ENCODE measurements around the gene KRTAP12-2. TPM values are rescaled to one million over a fixed set of nuclear protein-coding genes. Genes with fewer than 3 reads are reported as not detected.
"Not testable (repeated sequence)": the region's sequence is repeated elsewhere in the genome, so short reads cannot be mapped to it uniquely, and the experiment has no call there.

Gene KRTAP12-2
- total RNA-seq, 1 donor from 2014 or later: not detected

DNA sequence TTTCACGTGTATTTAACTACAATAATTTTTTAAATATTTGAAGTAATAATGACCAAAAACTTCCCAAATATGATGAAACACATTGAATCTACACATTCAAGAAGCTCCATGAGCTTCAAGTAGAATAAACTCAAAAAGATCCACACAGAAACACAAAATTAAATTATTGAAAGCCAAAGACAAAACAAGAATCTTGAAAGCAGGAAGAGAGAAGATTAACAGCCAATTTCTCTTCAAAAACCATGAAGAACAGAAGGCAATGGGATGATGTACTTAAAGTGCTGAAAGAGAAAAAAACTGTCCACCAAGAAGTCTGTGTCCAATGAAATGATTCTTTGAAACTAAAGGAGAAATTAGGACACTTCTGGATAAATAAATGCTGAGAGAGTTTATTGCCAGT is 34.7 kb downstream of the KRTAP12-2 start:
- DNase-seq (ENCODE audit: low spot score): no peak

DNA sequence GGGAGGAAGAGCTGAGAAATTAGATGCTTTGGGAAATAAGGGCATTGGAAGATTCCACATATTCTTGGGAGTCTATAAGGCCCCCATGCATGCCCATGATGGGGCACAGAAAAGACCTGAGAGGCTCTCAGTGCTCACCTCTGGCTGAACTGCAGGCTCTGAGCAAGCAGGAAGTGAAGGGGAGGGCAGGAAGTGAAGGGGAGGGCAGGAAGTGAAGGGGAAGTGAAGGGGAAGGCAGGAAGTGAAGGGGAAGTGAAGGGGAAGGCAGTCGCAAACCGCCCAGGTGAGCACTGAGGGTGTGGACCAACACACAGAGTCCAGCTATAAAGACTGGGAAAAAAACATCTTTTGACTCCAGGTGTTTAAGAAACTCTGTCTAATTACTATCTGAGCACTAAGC is 36.3 kb downstream of the KRTAP12-2 start:
- DNase-seq (ENCODE audit: low spot score): no peak

DNA sequence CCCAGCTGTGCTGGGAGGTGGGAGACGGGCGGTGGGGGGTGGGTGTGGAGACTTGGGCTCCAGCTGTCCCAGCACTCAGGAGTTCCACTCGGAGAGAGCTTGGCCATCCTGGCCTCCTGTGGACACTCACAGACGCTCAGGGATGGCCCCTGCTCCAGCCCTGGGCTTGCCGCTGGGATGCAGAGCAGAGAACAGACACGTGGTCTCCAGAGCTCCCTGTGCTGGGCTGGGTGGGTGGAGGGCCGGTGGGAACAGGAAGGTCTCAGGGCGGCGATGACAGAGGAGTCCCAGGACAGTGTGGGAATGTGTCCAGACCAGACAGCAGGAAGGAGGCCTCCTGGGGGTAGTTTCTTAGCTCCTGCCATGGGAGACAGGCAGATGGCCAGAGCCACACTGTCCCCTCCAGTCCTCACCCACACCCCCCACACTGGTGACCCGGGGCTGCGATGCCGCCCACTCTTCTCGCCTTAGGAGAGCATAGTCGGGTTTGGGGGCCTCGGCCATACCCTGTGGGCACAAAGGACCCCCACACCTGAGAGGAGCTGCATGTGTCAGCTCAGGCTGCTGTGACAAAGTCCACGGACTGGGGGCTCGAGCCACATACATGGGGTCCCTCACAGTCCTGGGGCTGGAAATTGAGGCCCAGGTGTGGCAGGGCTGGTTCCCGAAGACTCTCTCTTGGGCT is 37.9 kb downstream of the KRTAP12-2 start:
- DNase-seq (ENCODE audit: low spot score): no peak

DNA sequence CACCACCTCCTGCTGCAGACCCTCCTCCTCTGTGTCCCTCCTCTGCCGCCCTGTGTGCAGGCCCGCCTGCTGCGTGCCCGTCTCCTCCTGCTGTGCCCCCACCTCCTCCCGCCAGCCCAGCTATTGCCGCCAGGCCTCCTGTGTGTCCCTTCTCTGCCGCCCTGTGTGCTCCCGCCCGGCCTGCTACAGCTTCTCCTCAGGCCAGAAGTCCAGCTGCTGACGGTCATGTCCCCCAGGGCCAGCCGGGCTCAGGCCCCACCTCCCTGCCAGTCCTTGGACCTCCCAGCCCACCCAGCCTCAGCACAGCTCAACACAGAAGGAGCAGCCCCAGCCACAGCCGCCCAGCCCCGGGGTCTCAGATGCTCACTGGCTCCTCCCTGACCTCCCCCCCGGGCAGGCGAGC is 38.9 kb downstream of the KRTAP12-2 start:
- not testable (repeated sequence) for DNase-seq (ENCODE audit: low spot score)

DNA sequence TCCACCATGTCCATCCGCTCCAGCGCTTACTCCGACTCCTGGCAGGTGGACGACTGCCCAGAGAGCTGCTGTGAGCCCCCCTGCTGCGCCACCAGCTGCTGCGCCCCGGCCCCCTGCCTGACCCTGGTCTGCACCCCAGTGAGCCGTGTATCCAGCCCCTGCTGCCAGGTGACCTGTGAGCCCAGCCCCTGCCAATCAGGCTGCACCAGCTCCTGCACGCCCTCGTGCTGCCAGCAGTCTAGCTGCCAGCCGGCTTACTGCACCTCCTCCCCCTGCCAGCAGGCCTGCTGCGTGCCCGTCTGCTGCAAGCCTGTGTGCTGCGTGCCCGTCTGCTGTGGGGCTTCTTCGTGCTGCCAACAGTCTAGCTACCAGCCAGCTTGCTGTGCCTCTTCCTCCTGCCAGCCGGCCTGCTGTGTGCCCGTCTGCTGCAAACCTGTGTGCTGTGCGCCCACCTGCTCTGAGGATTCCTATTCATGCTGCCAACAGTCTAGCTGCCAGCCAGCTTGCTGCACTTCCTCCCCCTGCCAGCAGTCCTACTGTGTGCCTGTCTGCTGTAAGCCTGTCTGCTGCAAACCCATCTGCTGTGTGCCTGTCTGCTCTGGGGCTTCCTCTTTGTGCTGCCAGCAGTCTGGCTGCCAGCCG is 39.4 kb downstream of the KRTAP12-2 start:
- DNase-seq (ENCODE audit: low spot score): not testable (repeated sequence)

DNA sequence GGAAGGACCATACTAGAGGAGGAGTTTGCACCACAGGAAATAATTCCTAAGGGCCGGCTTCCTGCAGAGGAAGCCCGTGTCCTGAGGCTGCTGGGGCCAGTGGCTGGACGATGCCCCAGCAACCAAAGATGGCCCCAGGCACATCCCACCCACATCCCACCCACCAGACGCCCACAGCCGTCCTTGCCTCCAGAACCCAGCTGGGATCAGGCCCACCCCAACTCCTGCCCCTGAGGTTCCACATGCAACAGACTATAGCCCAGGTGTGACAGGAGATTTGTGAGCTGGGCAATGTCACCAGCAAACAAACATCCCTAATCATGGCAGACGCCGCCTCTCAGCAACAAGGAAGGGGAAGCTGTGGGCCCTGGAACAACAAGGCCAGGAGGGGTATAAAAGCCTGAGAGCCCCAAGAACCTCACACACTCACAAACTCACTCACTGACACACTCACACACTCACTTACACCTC is 40.0 kb downstream of the KRTAP12-2 start, which contains the start of gene KRTAP10-9:
KRTAP10-9 (plus strand) TSS at position 421 of the 471 bp plus-strand sequence. CDS start 79 bp downstream, outside the sequence.
- DNase-seq (ENCODE audit: low spot score): no peak

DNA sequence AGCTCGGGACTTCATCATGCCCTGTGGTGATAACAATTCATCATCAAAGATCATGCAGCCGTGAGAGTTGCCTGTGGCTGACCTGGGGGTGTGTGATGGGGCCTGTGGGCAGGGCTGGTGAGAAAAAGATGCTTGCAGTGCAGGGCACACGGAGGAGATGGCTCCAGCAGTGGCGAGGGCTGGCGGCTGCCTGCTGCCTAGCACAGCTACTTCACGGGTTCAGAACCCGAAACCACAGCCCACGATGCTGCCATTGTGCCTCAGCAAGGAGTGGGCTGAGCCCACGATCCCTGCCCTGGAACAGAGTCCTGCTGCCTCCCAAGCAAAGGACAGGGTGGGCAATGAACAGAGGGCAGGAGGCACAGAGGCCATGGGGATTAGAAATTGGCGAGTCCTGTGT is 40.5 kb downstream of the KRTAP12-2 start:
- DNase-seq (ENCODE audit: low spot score): no peak

DNA sequence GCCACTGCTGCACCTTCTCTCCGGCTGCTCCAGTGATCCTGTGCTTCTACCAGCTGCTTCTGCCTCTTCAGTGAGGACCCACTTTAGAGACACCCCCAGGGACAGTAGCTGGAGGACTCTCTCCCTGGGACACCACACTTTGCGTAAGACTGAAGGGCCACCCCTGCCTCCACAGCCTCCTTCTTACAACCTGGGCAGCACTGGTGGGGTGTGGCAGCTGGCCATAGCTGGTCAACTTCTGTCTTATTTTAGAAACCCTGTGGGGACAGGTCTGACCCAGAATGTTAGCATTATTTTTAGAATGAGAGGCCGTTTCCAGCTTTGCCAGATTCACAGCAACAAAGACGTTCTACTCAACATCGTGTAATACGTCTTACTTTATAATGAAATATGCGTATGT is 41.0 kb downstream of the KRTAP12-2 start:
- no peak for DNase-seq (ENCODE audit: low spot score)

DNA sequence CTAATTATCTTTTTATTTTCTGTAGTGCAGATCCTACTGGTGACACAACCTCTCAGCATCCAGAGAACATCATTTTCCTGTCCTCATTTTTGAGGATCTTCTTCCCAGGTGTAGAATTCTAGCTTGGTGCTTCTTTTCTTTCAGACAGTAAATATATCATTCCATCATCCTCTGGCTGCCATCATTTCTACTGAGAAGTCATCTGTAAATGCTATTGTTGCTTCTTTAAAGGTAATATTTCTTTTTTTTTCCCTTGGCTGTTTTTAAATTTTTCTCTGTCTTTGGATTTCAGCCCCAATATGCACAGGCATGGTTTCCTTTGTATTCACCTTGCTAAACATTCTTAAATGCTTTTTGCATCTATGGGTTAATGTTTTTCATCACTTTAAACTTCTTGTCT is 43.2 kb downstream of the KRTAP12-2 start:
- no peak for DNase-seq (ENCODE audit: low spot score)

DNA sequence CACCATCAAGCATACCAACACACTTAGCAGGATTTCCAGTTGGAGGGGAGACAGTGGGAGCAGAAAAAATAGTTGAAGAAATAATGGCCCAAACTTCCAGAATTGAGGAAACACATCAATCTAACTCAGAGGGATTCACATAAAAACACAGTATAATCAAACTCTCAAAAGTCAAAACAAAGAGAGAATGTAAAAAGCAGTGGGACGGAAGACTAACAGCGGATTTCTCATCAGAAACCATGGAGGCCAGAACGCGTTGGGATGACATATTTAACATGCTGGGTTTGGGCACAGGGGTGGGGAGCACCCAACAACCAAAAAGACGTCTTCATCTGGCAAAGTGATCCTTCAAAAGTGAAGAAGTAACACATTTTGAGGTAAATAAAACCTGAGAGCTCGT is 46.8 kb downstream of the KRTAP12-2 start:
- DNase-seq (ENCODE audit: low spot score): no peak

DNA sequence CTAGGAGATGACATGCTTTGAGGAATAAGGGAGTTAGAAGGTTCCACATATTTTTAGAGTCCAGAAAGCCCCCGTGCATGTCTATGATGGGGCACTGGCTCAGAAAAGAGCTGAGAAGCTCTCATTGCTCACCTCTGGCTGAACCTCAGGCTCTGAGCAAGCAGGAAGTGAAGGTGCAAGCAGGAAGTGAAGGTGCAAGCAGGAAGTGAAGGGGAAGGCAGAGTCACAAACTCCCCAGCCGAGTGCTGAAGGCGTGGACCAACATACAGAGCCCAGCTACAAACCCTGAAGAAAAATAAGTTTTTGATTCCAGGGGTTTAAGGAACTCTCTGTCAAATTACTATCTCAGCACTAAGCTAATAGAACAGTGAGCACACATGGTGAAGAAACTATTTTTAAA is 47.8 kb downstream of the KRTAP12-2 start:
- DNase-seq (ENCODE audit: low spot score): no peak

DNA sequence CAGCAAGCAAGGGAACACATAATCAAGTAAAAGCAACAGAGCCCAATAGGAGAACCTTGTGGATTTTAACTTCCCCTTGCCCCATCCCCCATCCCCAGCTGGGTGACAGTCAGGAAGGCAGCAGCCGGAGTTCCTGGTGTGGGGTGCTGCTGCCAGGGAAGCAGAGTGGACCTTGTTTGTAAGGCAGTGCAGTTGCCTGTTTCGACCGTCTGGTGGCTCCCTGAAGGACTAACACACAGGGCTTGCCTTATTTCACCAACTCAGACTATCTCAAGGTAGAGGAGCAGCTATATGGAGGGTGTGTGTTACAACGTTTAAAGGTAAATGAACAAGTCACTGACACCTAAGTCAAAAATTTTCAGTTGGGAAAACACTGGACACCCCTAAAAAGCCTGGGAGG is 48.2 kb downstream of the KRTAP12-2 start:
- no peak for DNase-seq (ENCODE audit: low spot score)

DNA sequence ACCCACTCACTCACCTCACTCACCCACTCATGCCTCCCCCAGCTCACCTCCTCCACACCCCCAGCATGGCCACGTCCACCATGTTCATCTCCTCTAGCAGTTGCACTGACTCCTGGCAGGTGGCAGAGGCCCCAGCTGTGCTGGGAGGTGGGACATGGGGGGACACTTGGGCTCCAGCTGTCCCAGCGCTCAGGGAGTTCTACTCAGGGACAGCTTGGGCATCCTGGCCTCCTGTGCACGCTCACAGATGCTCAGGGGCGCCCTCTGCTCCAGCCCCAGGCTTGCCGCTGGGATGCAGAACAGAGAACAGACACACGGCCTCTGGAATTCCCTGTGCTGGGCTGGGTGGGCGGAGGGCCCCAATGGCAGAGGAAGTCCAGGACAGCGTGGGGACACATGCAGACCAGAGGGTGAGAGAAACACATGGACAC is 49.6 kb downstream of the KRTAP12-2 start:
- no peak for DNase-seq (ENCODE audit: low spot score)

DNA sequence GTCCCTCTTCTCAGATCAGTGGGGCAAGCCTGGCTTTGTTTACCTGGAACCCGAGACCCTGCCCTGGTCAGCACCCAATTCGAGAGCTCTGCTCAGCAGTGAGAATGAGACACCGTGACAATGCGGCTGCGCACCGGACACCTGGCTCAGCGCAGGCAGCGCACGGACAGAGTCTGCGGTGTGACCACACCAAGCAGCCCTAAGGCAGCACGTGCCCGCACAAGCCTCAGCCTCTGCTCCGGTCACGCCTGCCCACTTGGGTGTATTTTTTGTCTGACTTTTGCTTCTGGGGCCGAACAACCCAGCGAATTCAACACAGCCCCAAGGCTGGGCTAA is 50.2 kb downstream of the KRTAP12-2 start:
- no peak for DNase-seq (ENCODE audit: low spot score)

Other genes with a start within 250 kb of the KRTAP12-2 start
- 3.8 TPM for gene LRRC3, start 211.4 kb downstream of the KRTAP12-2 start, total RNA-seq
- gene KRTAP10-1, start 126.7 kb downstream of the KRTAP12-2 start, total RNA-seq: not detected
- not detected for gene KRTAP10-2, start 115.4 kb downstream of the KRTAP12-2 start, total RNA-seq
- not detected for gene KRTAP10-3, start 108.1 kb downstream of the KRTAP12-2 start, total RNA-seq
- gene KRTAP10-4, start 93.2 kb downstream of the KRTAP12-2 start, total RNA-seq: not detected
- gene KRTAP10-5, start 86.3 kb downstream of the KRTAP12-2 start, total RNA-seq: not detected
- not detected for gene KRTAP10-6, start 74.4 kb downstream of the KRTAP12-2 start, total RNA-seq
- not detected for gene KRTAP10-7, start 66.3 kb downstream of the KRTAP12-2 start, total RNA-seq
- not detected for gene KRTAP10-8, start 54.8 kb downstream of the KRTAP12-2 start, total RNA-seq
- gene KRTAP10-9, start 39.8 kb downstream of the KRTAP12-2 start, total RNA-seq: not detected
- gene KRTAP10-10, start 29.6 kb downstream of the KRTAP12-2 start, total RNA-seq: not detected
- not detected for gene KRTAP10-11, start 20.5 kb downstream of the KRTAP12-2 start, total RNA-seq
- not detected for gene KRTAP12-4, start 12.3 kb downstream of the KRTAP12-2 start, total RNA-seq
- gene KRTAP12-3, start 9.0 kb downstream of the KRTAP12-2 start, total RNA-seq: not detected
- not detected for gene KRTAP12-1, start 15.2 kb upstream of the KRTAP12-2 start, total RNA-seq
- not detected for gene KRTAP10-12, start 30.2 kb upstream of the KRTAP12-2 start, total RNA-seq
- gene TSPEAR, start 44.6 kb upstream of the KRTAP12-2 start, total RNA-seq: not detected
- 123 TPM for gene UBE2G2, start 134.9 kb upstream of the KRTAP12-2 start, total RNA-seq
- gene SUMO3, start 151.1 kb upstream of the KRTAP12-2 start, total RNA-seq: 82.2 TPM
- 161 TPM for gene PTTG1IP, start 206.8 kb upstream of the KRTAP12-2 start, total RNA-seq

All from mesenteric fat pad (tissue), 1 donor.